Nephron (organoid): ENCODE data around the gene SLFN12.
A peak's percentile ranks its signal among the peaks of the same experiment; 100 is the strongest.
"Not testable (repeated sequence)": the region's sequence is repeated elsewhere in the genome, so short reads cannot be mapped to it uniquely, and the experiment has no call there.

Source experiments
- H3K27ac Mint-ChIP-seq, 3 experiments: 2 replicates each; pipeline ENCODE4 v1.8.0; 2020; ENCODE audit warnings: mixed read lengths in 3 of 3, mild to moderate bottlenecking in 2 of 3, moderate library complexity in 1 of 3
- H3K27me3 Mint-ChIP-seq: 2 replicates; pipeline ENCODE4 v1.8.0; 2021; ENCODE audit warnings: low read depth, mild to moderate bottlenecking, moderate library complexity, mixed read lengths
- H3K36me3 Mint-ChIP-seq: 2 replicates; pipeline ENCODE4 v1.8.0; 2020; ENCODE audit warnings: low read depth, mixed read lengths
- H3K4me1 Mint-ChIP-seq: 2 replicates; pipeline ENCODE4 v1.8.0; 2020; ENCODE audit warnings: mixed read lengths
- H3K4me3 Mint-ChIP-seq, 3 experiments: 2 replicates each; pipeline ENCODE4 v1.8.0; 2020; ENCODE audit warnings: mild to moderate bottlenecking in 3 of 3, mixed read lengths in 3 of 3, moderate library complexity in 2 of 3
- H3K9me3 Mint-ChIP-seq: 2 replicates; pipeline ENCODE4 v1.8.0; 2020; ENCODE audit warnings: mixed read lengths
- TF ChIP-seq, protein P1 (sequence below), 3 experiments: fragments of 200-600 bp; sonication (generic); IDR thresholded peaks; one replicate each; pipeline ENCODE4 v1.5.0; 2021; ENCODE audit warnings: antibody characterized with exemption in 3 of 3; ENCODE audit not compliant: unreplicated experiment in 3 of 3

SLFN12 gene

DNA sequence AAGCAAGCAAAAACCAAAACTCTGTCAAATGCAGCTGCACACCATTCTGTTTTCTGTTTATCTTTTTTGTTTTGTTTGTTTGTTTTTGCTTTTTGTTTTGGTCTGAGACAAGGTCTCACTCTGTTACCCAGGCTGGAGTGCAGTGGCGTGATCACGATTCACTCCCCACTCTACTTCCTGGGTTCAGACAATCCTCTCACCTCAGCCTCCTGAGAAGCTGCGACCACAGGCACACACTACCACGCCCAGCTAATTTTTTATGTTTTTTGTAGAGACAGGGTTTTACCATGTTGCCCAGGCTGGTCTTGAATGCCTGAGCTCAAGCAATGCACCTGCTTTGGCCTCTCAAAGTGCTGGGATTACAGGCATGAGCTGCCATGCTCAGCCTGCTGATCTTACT lies 35.5 kb upstream of the SLFN12 start:
- TF ChIP-seq, protein P1, sequence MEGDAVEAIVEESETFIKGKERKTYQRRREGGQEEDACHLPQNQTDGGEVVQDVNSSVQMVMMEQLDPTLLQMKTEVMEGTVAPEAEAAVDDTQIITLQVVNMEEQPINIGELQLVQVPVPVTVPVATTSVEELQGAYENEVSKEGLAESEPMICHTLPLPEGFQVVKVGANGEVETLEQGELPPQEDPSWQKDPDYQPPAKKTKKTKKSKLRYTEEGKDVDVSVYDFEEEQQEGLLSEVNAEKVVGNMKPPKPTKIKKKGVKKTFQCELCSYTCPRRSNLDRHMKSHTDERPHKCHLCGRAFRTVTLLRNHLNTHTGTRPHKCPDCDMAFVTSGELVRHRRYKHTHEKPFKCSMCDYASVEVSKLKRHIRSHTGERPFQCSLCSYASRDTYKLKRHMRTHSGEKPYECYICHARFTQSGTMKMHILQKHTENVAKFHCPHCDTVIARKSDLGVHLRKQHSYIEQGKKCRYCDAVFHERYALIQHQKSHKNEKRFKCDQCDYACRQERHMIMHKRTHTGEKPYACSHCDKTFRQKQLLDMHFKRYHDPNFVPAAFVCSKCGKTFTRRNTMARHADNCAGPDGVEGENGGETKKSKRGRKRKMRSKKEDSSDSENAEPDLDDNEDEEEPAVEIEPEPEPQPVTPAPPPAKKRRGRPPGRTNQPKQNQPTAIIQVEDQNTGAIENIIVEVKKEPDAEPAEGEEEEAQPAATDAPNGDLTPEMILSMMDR (IDR thresholded peaks at IDR 0.05; ENCODE audit: unreplicated experiment in 3 of 3): no peak
- H3K9me3 Mint-ChIP-seq: peaks cover 5% of the 10 kb centered on the region
- no peaks in the 10 kb centered on the region for H3K36me3 Mint-ChIP-seq
- H3K4me3 Mint-ChIP-seq: no peak overlapping the region
- H3K27me3 Mint-ChIP-seq: peaks cover 67% of the 10 kb centered on the region
- H3K4me1 Mint-ChIP-seq: no peaks in the 10 kb centered on the region
- no peak overlapping the region for H3K27ac Mint-ChIP-seq

DNA sequence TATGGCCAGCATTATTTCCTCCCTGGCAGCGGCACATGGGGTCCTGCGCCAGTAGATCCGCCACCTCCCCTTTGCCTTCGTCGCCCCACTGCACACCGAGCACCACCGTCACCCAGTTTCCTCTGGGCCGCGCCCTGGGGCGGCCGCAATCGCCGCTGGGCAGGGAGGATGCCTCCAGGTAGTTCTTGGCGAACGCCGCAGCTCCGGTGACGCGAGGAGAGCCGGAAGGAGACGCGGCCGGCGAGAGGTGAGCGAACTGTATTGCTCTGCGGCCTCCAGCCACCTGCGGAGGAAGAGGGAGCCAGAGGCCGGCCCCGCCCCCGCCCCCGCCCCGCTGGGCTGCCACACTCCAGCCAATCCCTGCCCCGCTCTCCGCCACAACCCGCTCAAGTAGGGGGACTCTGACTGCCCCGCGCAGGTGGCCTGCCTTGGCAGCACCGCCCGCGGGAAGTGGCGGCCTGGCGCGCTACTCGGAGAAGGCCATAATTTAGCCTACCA lies 28.1 kb upstream of the SLFN12 start:
- H3K36me3 Mint-ChIP-seq: no peaks in the 10 kb centered on the region
- H3K9me3 Mint-ChIP-seq: peaks cover 11% of the 10 kb centered on the region
- H3K4me3 Mint-ChIP-seq: peak overlapping the region in 2 of 3 experiments; percentile 51 to 70
- H3K27ac Mint-ChIP-seq: no peak overlapping the region
- TF ChIP-seq, protein P1 (IDR thresholded peaks at IDR 0.05; ENCODE audit: unreplicated experiment in 3 of 3): no peak
- peaks cover 4% of the 10 kb centered on the region for H3K4me1 Mint-ChIP-seq
- H3K27me3 Mint-ChIP-seq: peaks cover 87% of the 10 kb centered on the region

DNA sequence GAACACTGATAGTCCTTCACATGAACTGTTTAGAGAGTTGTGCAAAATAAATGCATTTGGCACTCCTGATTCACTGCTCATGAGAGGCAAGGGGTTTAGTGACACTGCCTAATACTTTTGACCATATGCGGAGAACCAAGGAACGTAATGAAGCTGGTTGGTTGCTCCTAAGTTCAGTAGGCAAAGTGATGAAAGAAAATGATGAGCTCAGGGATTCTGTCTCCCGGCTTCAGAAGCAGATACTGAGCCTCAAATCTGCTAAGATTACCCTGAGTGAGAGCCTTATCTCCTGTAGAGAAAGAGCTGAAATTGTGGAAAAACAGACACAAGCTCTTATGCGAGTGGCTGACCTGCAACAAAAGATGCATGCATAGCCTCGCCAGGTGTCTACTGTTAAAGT lies 21.7 kb upstream of the SLFN12 start:
- not testable (repeated sequence) for H3K27ac Mint-ChIP-seq, H3K9me3 Mint-ChIP-seq, H3K36me3 Mint-ChIP-seq, H3K4me1 Mint-ChIP-seq, H3K4me3 Mint-ChIP-seq
- H3K27me3 Mint-ChIP-seq: peaks cover 95% of the 10 kb centered on the region

DNA sequence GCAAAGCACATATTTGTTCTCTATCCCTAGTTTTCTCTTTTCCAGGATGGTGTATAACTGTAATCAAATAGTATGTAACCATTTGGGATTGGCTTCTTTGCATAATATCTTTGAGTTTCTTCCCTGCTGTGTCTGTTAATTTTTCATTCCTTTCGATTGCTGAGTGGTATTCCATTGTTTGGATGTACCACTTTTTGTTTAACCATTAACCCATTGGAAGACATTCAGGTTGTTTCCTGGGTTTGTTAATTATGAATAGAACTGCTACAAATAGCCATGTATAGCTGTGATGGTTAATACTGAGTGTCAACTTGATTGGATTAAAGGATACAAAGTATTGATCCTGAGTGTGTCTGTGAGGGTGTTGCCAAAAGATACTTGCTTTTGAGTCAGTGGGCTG lies 20.9 kb upstream of the SLFN12 start:
- Mint-ChIP-seq H3K27ac (no peak overlapping the region), H3K27me3 (peaks cover 95% of the 10 kb centered on the region), H3K36me3 (no peaks in the 10 kb centered on the region), H3K9me3 (peaks cover 3% of the 10 kb centered on the region), H3K4me1 (no peaks in the 10 kb centered on the region), H3K4me3 (no peak overlapping the region)
- TF ChIP-seq, protein P1 (IDR thresholded peaks at IDR 0.05; ENCODE audit: unreplicated experiment in 3 of 3): no peak

DNA sequence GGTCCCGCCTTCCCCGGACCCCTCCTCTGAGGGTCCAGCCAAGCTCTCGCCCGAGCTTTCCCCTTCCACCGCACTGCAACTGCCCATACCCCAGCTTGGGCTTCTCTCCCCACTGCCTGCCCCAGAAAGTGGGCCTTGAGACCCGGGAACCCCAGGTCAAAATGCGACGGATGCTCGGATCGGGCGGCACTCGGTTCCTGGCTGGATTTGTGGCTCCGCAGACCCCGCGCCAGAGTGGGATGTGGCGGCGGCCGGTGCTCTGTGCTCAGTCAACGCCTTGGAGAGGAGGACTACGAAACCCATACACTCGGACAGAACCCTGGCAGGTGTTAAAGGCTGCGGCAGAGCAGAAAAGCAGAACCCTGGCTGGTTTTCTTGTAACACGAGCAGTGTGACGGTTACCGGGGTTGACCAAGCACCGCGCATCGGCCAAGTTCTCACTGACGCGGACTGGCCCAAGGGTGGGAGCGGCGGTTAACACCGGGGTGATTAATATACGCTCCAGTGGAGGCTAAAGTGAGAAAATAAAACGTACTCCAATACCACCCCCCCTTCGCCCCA lies 17.2 kb upstream of the SLFN12 start:
- H3K4me1 Mint-ChIP-seq: no peaks in the 10 kb centered on the region
- H3K27ac Mint-ChIP-seq: no peak overlapping the region
- TF ChIP-seq, protein P1 (IDR thresholded peaks at IDR 0.05; ENCODE audit: unreplicated experiment in 3 of 3): no peak
- H3K36me3 Mint-ChIP-seq: no peaks in the 10 kb centered on the region
- H3K27me3 Mint-ChIP-seq: peaks cover 90% of the 10 kb centered on the region
- H3K9me3 Mint-ChIP-seq: peaks cover 3% of the 10 kb centered on the region
- H3K4me3 Mint-ChIP-seq: peak overlapping the region; percentile 80 to 82 (median 82)

DNA sequence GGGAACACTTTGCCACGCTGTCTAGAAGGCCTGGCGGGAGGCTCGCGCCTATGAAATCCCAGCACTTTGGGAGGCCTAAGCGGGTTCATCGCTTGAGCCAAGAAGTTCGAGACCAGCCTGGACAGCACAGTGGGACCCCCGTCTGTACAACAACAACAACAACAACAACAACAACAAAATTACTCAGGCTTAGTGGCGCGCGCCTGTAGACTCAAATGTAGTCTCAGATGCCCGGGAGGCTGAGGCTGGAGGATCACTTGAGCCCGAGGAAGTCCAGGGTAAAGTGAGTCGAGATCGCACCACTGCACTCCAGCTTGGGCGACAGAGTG lies 16.6 kb upstream of the SLFN12 start:
- Mint-ChIP-seq H3K36me3 (no peaks in the 10 kb centered on the region), H3K9me3 (peaks cover 3% of the 10 kb centered on the region), H3K27ac (peak overlapping the region in 1 of 3 experiments; percentile 42), H3K4me1 (no peaks in the 10 kb centered on the region), H3K27me3 (peaks cover 84% of the 10 kb centered on the region), H3K4me3 (peak overlapping the region; percentile 80 to 82 (median 82))
- TF ChIP-seq, protein P1 (IDR thresholded peaks at IDR 0.05; ENCODE audit: unreplicated experiment in 3 of 3): no peak
